Epithelial cell of alveolus of lung (primary cell): ENCODE data around the gene AWAT1. TPM values are rescaled to one million over a fixed set of nuclear protein-coding genes. Genes with fewer than 3 reads are reported as not detected.

Experiments
- total RNA-seq: library from RNA; depleted of rRNA; stranded (reverse); fragments of >200 nt; gene quantifications from 2 replicates; pipeline ENCODE4 v1.2.1, GENCODE V29; 2015

The AWAT1 gene
- not detected in 2 replicates for total RNA-seq

GRCh38 chrX:70234355-70234754 lies at the start of gene AWAT1:
Gene AWAT1 (plus strand): TSS chrX:70234655. CDS start chrX:70234696, 41 bp downstream.

GRCh38 chrX:70260104-70260503 lies 25.6 kb downstream of the AWAT1 start, which contains the start of gene P2RY4:
Gene P2RY4 (minus strand): TSS chrX:70260204. CDS start chrX:70259624, 580 bp downstream.

GRCh38 chrX:70268034-70268433 lies 33.6 kb downstream of the AWAT1 start, which contains the start of gene ARR3:
Gene ARR3 (plus strand): TSS chrX:70268334. CDS start chrX:70269386, 1,052 bp downstream.

GRCh38 chrX:70281951-70282350 lies 47.5 kb downstream of the AWAT1 start, which contains the start of gene RAB41:
Gene RAB41 (plus strand): TSS chrX:70282172. CDS start chrX:70282218, 46 bp downstream.

Other genes starting within 250 kb of the AWAT1 start
- gene AWAT2, start 184.7 kb upstream of the AWAT1 start, total RNA-seq = not detected in 2 replicates
- not detected in 2 replicates for gene OTUD6A, start 172.2 kb upstream of the AWAT1 start, total RNA-seq
- 56.8 and 92.4 TPM in 2 replicates for gene IGBP1, start 101.2 kb upstream of the AWAT1 start, total RNA-seq
- gene DGAT2L6, start 57.2 kb upstream of the AWAT1 start, total RNA-seq = not detected in 2 replicates
- gene P2RY4, start 25.5 kb downstream of the AWAT1 start, total RNA-seq = 0.13 TPM in 1 of 2 replicates, not detected in the other
- not detected in 2 replicates for gene ARR3, start 33.7 kb downstream of the AWAT1 start, total RNA-seq
- gene RAB41, start 47.5 kb downstream of the AWAT1 start, total RNA-seq = not detected in 2 replicates
- gene PDZD11, start 55.3 kb downstream of the AWAT1 start, total RNA-seq = 45.1 and 67.9 TPM in 2 replicates
- 6.8 and 11.5 TPM in 2 replicates for gene KIF4A, start 55.4 kb downstream of the AWAT1 start, total RNA-seq
- not detected in 2 replicates for gene GDPD2, start 188.7 kb downstream of the AWAT1 start, total RNA-seq
- gene DLG3, start 210.2 kb downstream of the AWAT1 start, total RNA-seq = 14.7 and 26.3 TPM in 2 replicates